GM21723 (cell line): Measurements from ENCODE around the gene KEL.
"Not testable (repeated sequence)": the region's sequence is repeated elsewhere in the genome, so short reads cannot be mapped to it uniquely, and the experiment has no call there.

Source experiments
- ATAC-seq: cut with Tn5 transposase; IDR thresholded peaks from one replicate; pipeline ENCODE4 v1.9.1; 2021; ENCODE audit warnings: mild to moderate bottlenecking, moderate library complexity; ENCODE audit not compliant: unreplicated experiment

The KEL gene

GRCh38 chr7:142961973-142962926 lies at the start of gene KEL:
Gene KEL (minus strand): TSS chr7:142962363. CDS start chr7:142962206, 157 bp downstream.
- ATAC-seq, result no peak

- ATAC-seq, result peak; percentile 88
Observed at GRCh38 chr7:143008007-143008901, 46.1 kb upstream of the KEL start.

GRCh38 chr7:143005632-143006260 lies 43.6 kb upstream of the KEL start:
- no peak for ATAC-seq

GRCh38 chr7:143003393-143004051 lies 41.4 kb upstream of the KEL start:
- peak; percentile 60 for ATAC-seq

- peak; percentile 4 for ATAC-seq
Observed at GRCh38 chr7:143002898-143003297, 40.7 kb upstream of the KEL start.

GRCh38 chr7:143002106-143002505 lies 39.9 kb upstream of the KEL start:
- ATAC-seq, result no peak

GRCh38 chr7:143000648-143001047 lies 38.5 kb upstream of the KEL start:
- no peak for ATAC-seq

GRCh38 chr7:142999793-143000192 lies 37.6 kb upstream of the KEL start:
- no peak for ATAC-seq

- ATAC-seq, result no peak
Observed at GRCh38 chr7:142998966-142999365, 36.8 kb upstream of the KEL start.

GRCh38 chr7:142997456-142997989 lies 35.4 kb upstream of the KEL start:
- no peak for ATAC-seq

- no peak for ATAC-seq
Observed at GRCh38 chr7:142992427-142992826, 30.3 kb upstream of the KEL start.

GRCh38 chr7:142984297-142984696 lies 22.1 kb upstream of the KEL start:
- ATAC-seq, result no peak

GRCh38 chr7:142983825-142984224 lies 21.7 kb upstream of the KEL start:
- no peak for ATAC-seq

GRCh38 chr7:142978402-142978801 lies 16.2 kb upstream of the KEL start:
- ATAC-seq, result not testable (repeated sequence)

- no peak for ATAC-seq
Observed at GRCh38 chr7:142974626-142975025, 12.5 kb upstream of the KEL start.

- ATAC-seq, result no peak
Observed at GRCh38 chr7:142969183-142969582, 7.0 kb upstream of the KEL start.

- no peak for ATAC-seq
Observed at GRCh38 chr7:142968229-142968628, 6.1 kb upstream of the KEL start.

GRCh38 chr7:142964502-142965246 lies 2.5 kb upstream of the KEL start:
- ATAC-seq, result no peak

- ATAC-seq, result no peak
Observed at GRCh38 chr7:142963993-142964392, 1.8 kb upstream of the KEL start.

- ATAC-seq, result no peak
Observed at GRCh38 chr7:142962991-142963390, 828 bp upstream of the KEL start.
